HepG2 (cell line): ENCODE measurements around the gene IL27RA. TPM values are rescaled to one million over a fixed set of nuclear protein-coding genes. Genes with fewer than 3 reads are reported as not detected.

ENCODE experiments used
- AFF4 ChIP-seq: sonication (generic); formaldehyde crosslinking; IDR thresholded peaks from 2 replicates; pipeline ENCODE4 v1.4.0; 2020; ENCODE audit warnings: missing genetic modification reagents
- CENPT ChIP-seq: sonication (generic); formaldehyde crosslinking; IDR thresholded peaks from 2 replicates; pipeline ENCODE4 v1.8.0; 2022; ENCODE audit warnings: low read depth, mild to moderate bottlenecking, moderate library complexity, missing genetic modification reagents
- FOXC1 ChIP-seq: sonication (generic); formaldehyde crosslinking; IDR thresholded peaks from 2 replicates; pipeline ENCODE4 v1.8.0; 2022; ENCODE audit warnings: mild to moderate bottlenecking, missing genetic modification reagents, borderline replicate concordance
- KIAA2018 ChIP-seq: sonication (generic); formaldehyde crosslinking; IDR thresholded peaks from 2 replicates; pipeline ENCODE4 v1.5.0; 2020; ENCODE audit warnings: mild to moderate bottlenecking, missing genetic modification reagents, borderline replicate concordance
- KMT2B ChIP-seq: IDR thresholded peaks from 2 replicates; pipeline ENCODE4 v1.6.1; 2016; ENCODE audit warnings: missing genetic modification reagents, missing compliant biosample characterization
- LBX2 ChIP-seq: sonication (generic); formaldehyde crosslinking; IDR thresholded peaks from 2 replicates; pipeline ENCODE4 v1.5.0; 2020; ENCODE audit warnings: missing genetic modification reagents, mild to moderate bottlenecking, borderline replicate concordance
- TGIF2 ChIP-seq: IDR thresholded peaks from 2 replicates; pipeline ENCODE4 v1.6.1; 2016; ENCODE audit warnings: control low read depth, missing compliant biosample characterization
- ZBTB4 ChIP-seq: sonication (generic); formaldehyde crosslinking; IDR thresholded peaks from 2 replicates; pipeline ENCODE4 v1.4.0; 2020; ENCODE audit warnings: missing genetic modification reagents, mild to moderate bottlenecking, borderline replicate concordance
- ZBTB43 ChIP-seq: sonication (generic); formaldehyde crosslinking; conservative IDR thresholded peaks from 2 replicates; pipeline ENCODE4 v1.4.0; 2020; ENCODE audit warnings: missing genetic modification reagents
- ZNF431 ChIP-seq: sonication (generic); formaldehyde crosslinking; IDR thresholded peaks from 2 replicates; pipeline ENCODE4 v1.9.0; 2022; ENCODE audit warnings: missing genetic modification reagents, low read depth, mild to moderate bottlenecking, borderline replicate concordance
- polyA plus RNA-seq, 8 experiments: library from polyadenylated mRNA; depleted of rRNA in 3 of 8; stranded (reverse) in 7 of 8; unstranded in 1 of 8; fragments of >200 nt; fragmentation: Illumina TruSeq in 4 of 8; extraction: Trizol in 4 of 8; gene quantifications; 2 replicates each; pipeline versions ENCODE4 v1.2.1 to v1.2.3, GENCODE V29; 2011 to 2016; ENCODE audit warnings: low read depth in 4 of 8, missing spikeins in 1 of 8, mixed read lengths in 1 of 8; ENCODE audit not compliant: insufficient read depth in 1 of 8
- total RNA-seq, 5 experiments: library from RNA; depleted of rRNA; stranded (reverse); fragments of >200 nt; fragmentation: Illumina TruSeq; extraction: Trizol; gene quantifications; 2 replicates each; pipeline ENCODE4 v1.2.3, GENCODE V29; 2016; ENCODE audit warnings: low read depth in 1 of 5

Gene IL27RA
- total and polyA plus RNA-seq, 2 of the 13 experiments (the other 11 are each of a cell fraction or from before 2014, with no cell fraction given), result 3.5 to 8.1 TPM

- TF ChIP-seq FOXC1 (CRISPR knock-in tag) (no peak), ZNF431 (CRISPR knock-in tag) (no peak), AFF4 (CRISPR knock-in tag) (no peak), KIAA2018 (CRISPR knock-in tag) (no peak), LBX2 (CRISPR knock-in tag) (no peak), CENPT (CRISPR knock-in tag) (no peak), TGIF2 (CRISPR knock-in tag) (no peak), KMT2B (CRISPR knock-in tag) (no peak), ZBTB4 (CRISPR knock-in tag) (no peak), ZBTB43 (CRISPR knock-in tag) (no peak; the same call in 1 of the 2 replicates)
Observed at GRCh38 chr19:14073261-14073924, 41.8 kb downstream of the IL27RA start (continued).
